ENCODE data around the gene SLC37A1. TPM values are rescaled to one million over a fixed set of nuclear protein-coding genes. Genes with fewer than 3 reads are reported as not detected.
"Not testable (repeated sequence)": the region's sequence is repeated elsewhere in the genome, so short reads cannot be mapped to it uniquely, and the experiment has no call there.

The SLC37A1 gene
- total RNA-seq, 2 donors from 2014 or later = 22.7 to 47.0 TPM

- H3K27ac ChIP-seq (ENCODE audit: low read depth, low read length) = peak overlapping the region; percentile 3
- H3K27ac Mint-ChIP-seq = peak overlapping the region; percentile 28
- H3K4me3 Mint-ChIP-seq = no peak overlapping the region
- no peaks in the 10 kb centered on the region for H3K9me3 ChIP-seq (ENCODE audit: control insufficient read depth, low read length)
- H3K4me1 ChIP-seq (ENCODE audit: control insufficient read depth, insufficient read depth, low read length) = peaks cover 11% of the 10 kb centered on the region
- peak; percentile 75 for TF ChIP-seq CTCF (conservative IDR thresholded peaks at IDR 0.05)
- H3K9me3 Mint-ChIP-seq = peaks cover 10% of the 10 kb centered on the region
- DNase-seq = peak; percentile 81
- H3K4me3 ChIP-seq (ENCODE audit: low read length) = no peak overlapping the region
- 64 to 68% methylated on average over 8 to 12 of the region's 12 CpGs for WGBS, 2 experiments (ENCODE audit: insufficient coverage in 1 of 2, insufficient read length in 1 of 2)
- no peaks in the 10 kb centered on the region for H3K36me3 ChIP-seq (ENCODE audit: control insufficient read depth, insufficient read depth, low read length)
- H3K27me3 Mint-ChIP-seq (ENCODE audit: insufficient read depth) = no peaks in the 10 kb centered on the region
- no peaks in the 10 kb centered on the region for H3K27me3 ChIP-seq (ENCODE audit: control insufficient read depth, insufficient read depth, low read length, poor library complexity, severe bottlenecking)
- no peak overlapping the region for H3K9ac ChIP-seq (ENCODE audit: extremely low read depth, low read length, poor library complexity, severe bottlenecking)
- no peaks in the 10 kb centered on the region for H3K36me3 Mint-ChIP-seq (ENCODE audit: low read depth)
- H3K4me1 Mint-ChIP-seq = peaks cover 52% of the 10 kb centered on the region
Measured at GRCh38 chr21:42467140-42467983, 46.3 kb upstream of the SLC37A1 start.

GRCh38 chr21:42468491-42469131 is 45.0 kb upstream of the SLC37A1 start:
- WGBS, 2 experiments (ENCODE audit: insufficient coverage in 1 of 2, insufficient read length in 1 of 2) = 72 to 91% methylated on average over 4 to 6 of the region's 6 CpGs
- H3K36me3 ChIP-seq (ENCODE audit: control insufficient read depth, insufficient read depth, low read length) = no peaks in the 10 kb centered on the region
- Mint-ChIP-seq H3K4me3 (no peak overlapping the region), H3K36me3 (ENCODE audit: low read depth) (no peaks in the 10 kb centered on the region), H3K4me1 (peaks cover 42% of the 10 kb centered on the region), H3K27me3 (ENCODE audit: insufficient read depth) (no peaks in the 10 kb centered on the region), H3K27ac (peak overlapping the region; percentile 37), H3K9me3 (peaks cover 6% of the 10 kb centered on the region)
- H3K9ac ChIP-seq (ENCODE audit: extremely low read depth, low read length, poor library complexity, severe bottlenecking) = no peak overlapping the region
- peaks cover 7% of the 10 kb centered on the region for H3K4me1 ChIP-seq (ENCODE audit: control insufficient read depth, insufficient read depth, low read length)
- peak; percentile 53 for DNase-seq
- TF ChIP-seq CTCF (conservative IDR thresholded peaks at IDR 0.05) = no peak
- H3K27ac ChIP-seq (ENCODE audit: low read depth, low read length) = no peak overlapping the region
- H3K9me3 ChIP-seq (ENCODE audit: control insufficient read depth, low read length) = no peaks in the 10 kb centered on the region
- H3K27me3 ChIP-seq (ENCODE audit: control insufficient read depth, insufficient read depth, low read length, poor library complexity, severe bottlenecking) = no peaks in the 10 kb centered on the region
- H3K4me3 ChIP-seq (ENCODE audit: low read length) = no peak overlapping the region

GRCh38 chr21:42469272-42469671 is 44.4 kb upstream of the SLC37A1 start:
- no peak overlapping the region for H3K27ac Mint-ChIP-seq

GRCh38 chr21:42469726-42470125 is 43.9 kb upstream of the SLC37A1 start:
- 94% methylated on average over 4 of the region's 4 CpGs; no CpG with 5 or more reads in 1 of the 2 experiments for WGBS, 2 experiments (ENCODE audit: insufficient coverage in 1 of 2, insufficient read length in 1 of 2)

More at GRCh38 chr21:42469272-42469671, 44.4 kb upstream of the SLC37A1 start:
- Histone ChIP-seq H3K9ac (ENCODE audit: extremely low read depth, low read length, poor library complexity, severe bottlenecking) (no peak overlapping the region), H3K27ac (ENCODE audit: low read depth, low read length) (no peak overlapping the region), H3K36me3 (ENCODE audit: control insufficient read depth, insufficient read depth, low read length) (no peaks in the 10 kb centered on the region), H3K4me3 (ENCODE audit: low read length) (no peak overlapping the region), H3K27me3 (ENCODE audit: control insufficient read depth, insufficient read depth, low read length, poor library complexity, severe bottlenecking) (no peaks in the 10 kb centered on the region), H3K4me1 (ENCODE audit: control insufficient read depth, insufficient read depth, low read length) (peaks cover 10% of the 10 kb centered on the region), H3K9me3 (ENCODE audit: control insufficient read depth, low read length) (no peaks in the 10 kb centered on the region)
- Mint-ChIP-seq H3K4me1 (peaks cover 44% of the 10 kb centered on the region), H3K9me3 (peaks cover under 1% of the 10 kb centered on the region), H3K4me3 (no peak overlapping the region), H3K36me3 (ENCODE audit: low read depth) (no peaks in the 10 kb centered on the region), H3K27me3 (ENCODE audit: insufficient read depth) (no peaks in the 10 kb centered on the region)
- no peak for TF ChIP-seq CTCF (conservative IDR thresholded peaks at IDR 0.05)
- no peak for DNase-seq
- WGBS, 2 experiments (ENCODE audit: insufficient coverage in 1 of 2, insufficient read length in 1 of 2) = 83 to 88% methylated on average over 2 of the region's 2 CpGs

More at GRCh38 chr21:42469726-42470125, 43.9 kb upstream of the SLC37A1 start:
- not testable (repeated sequence) for H3K9me3 Mint-ChIP-seq; H3K4me3 ChIP-seq (ENCODE audit: low read length); H3K9ac ChIP-seq (ENCODE audit: extremely low read depth, low read length, poor library complexity, severe bottlenecking); H3K27ac ChIP-seq (ENCODE audit: low read depth, low read length); H3K36me3 Mint-ChIP-seq (ENCODE audit: low read depth); H3K9me3 ChIP-seq (ENCODE audit: control insufficient read depth, low read length); H3K4me3 Mint-ChIP-seq; H3K27me3 Mint-ChIP-seq (ENCODE audit: insufficient read depth); H3K27me3 ChIP-seq (ENCODE audit: control insufficient read depth, insufficient read depth, low read length, poor library complexity, severe bottlenecking); H3K27ac Mint-ChIP-seq; DNase-seq; H3K36me3 ChIP-seq (ENCODE audit: control insufficient read depth, insufficient read depth, low read length)
- H3K4me1 Mint-ChIP-seq = peaks cover 48% of the 10 kb centered on the region
- peaks cover 10% of the 10 kb centered on the region for H3K4me1 ChIP-seq (ENCODE audit: control insufficient read depth, insufficient read depth, low read length)
